ENCODE measurements around the gene ARL5B. TPM values are rescaled to one million over a fixed set of nuclear protein-coding genes. Genes with fewer than 3 reads are reported as not detected.

ARL5B gene
- total and polyA plus RNA-seq, 4 donors, result 3.7 to 49.2 (median 8.2) TPM

DNA sequence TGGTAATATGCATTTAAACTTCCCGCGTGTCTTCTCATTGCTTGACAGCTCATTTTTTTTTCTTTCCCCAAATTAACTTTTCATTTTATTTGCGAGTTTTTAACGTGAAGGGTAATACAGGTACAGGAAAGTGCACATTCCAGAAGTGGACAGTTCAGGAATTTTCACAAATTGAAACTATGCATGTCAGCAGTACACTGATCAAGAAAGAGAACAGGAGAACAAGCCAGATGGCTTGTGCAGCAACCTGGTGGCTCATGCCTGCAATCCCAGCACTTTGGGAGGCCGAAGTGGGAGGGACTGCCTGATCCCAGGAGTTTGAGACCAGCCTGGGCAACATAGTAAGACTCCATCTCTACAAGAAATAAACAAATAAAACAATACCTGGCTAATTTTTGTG is 28.5 kb downstream of the ARL5B start:
- Histone ChIP-seq H3K27ac (ENCODE audit: low read depth in 1 of 2, low read length in 1 of 2) (no peak overlapping the region), H3K9ac (ENCODE audit: insufficient read depth in 1 of 2, low read length in 2 of 2) (no peak overlapping the region), H3K36me3 (ENCODE audit: control insufficient read depth in 4 of 4, insufficient read depth in 4 of 4, low read length in 4 of 4) (no peaks in the 10 kb centered on the region), H3K4me3 (no peak overlapping the region), H3K27me3 (ENCODE audit: control insufficient read depth in 3 of 3, insufficient read depth in 3 of 3, low read length in 2 of 3) (no peaks in the 10 kb centered on the region), H3K9me3 (ENCODE audit: control insufficient read depth in 4 of 4, insufficient read depth in 3 of 4, low read length in 3 of 4) (no peaks in the 10 kb centered on the region), H3K4me1 (ENCODE audit: control insufficient read depth in 5 of 5, insufficient read depth in 5 of 5, low read length in 5 of 5) (no peaks in the 10 kb centered on the region)
- ATAC-seq (ENCODE audit: insufficient read depth, low FRiP score), result no peak
- no peak for DNase-seq
- TF ChIP-seq, protein P1, sequence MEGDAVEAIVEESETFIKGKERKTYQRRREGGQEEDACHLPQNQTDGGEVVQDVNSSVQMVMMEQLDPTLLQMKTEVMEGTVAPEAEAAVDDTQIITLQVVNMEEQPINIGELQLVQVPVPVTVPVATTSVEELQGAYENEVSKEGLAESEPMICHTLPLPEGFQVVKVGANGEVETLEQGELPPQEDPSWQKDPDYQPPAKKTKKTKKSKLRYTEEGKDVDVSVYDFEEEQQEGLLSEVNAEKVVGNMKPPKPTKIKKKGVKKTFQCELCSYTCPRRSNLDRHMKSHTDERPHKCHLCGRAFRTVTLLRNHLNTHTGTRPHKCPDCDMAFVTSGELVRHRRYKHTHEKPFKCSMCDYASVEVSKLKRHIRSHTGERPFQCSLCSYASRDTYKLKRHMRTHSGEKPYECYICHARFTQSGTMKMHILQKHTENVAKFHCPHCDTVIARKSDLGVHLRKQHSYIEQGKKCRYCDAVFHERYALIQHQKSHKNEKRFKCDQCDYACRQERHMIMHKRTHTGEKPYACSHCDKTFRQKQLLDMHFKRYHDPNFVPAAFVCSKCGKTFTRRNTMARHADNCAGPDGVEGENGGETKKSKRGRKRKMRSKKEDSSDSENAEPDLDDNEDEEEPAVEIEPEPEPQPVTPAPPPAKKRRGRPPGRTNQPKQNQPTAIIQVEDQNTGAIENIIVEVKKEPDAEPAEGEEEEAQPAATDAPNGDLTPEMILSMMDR (IDR thresholded peaks at IDR 0.05; ENCODE audit: control extremely low read depth, extremely low read depth), result no peak
- 71 to 89% methylated on average over 5 of the region's 5 CpGs for WGBS, 2 donors

DNA sequence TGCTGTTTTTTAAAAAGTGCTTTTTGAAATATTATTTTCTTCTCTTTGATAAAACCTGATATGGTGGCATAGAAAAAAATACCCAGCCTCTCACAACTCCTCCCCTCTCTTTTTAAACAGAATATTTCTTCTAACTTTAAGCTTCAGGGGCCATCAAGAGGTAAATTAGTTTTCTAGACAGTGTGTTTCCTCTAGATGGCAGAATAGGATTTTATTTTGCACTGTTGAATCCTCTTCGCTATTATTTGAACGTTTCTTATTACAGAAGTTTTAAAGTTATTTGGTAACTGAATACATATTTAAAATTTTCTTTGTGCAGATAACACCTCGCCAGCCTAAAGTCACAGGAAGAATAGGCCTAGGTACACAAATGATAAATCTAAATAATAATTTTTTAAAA is 30.3 kb downstream of the ARL5B start:
- Histone ChIP-seq H3K9ac (ENCODE audit: insufficient read depth in 1 of 2, low read length in 2 of 2) (no peak overlapping the region), H3K27ac (ENCODE audit: low read depth in 1 of 2, low read length in 1 of 2) (no peak overlapping the region), H3K4me3 (no peak overlapping the region), H3K27me3 (ENCODE audit: control insufficient read depth in 3 of 3, insufficient read depth in 3 of 3, low read length in 2 of 3) (no peaks in the 10 kb centered on the region), H3K4me1 (ENCODE audit: control insufficient read depth in 5 of 5, insufficient read depth in 5 of 5, low read length in 5 of 5) (no peaks in the 10 kb centered on the region), H3K36me3 (ENCODE audit: control insufficient read depth in 4 of 4, insufficient read depth in 4 of 4, low read length in 4 of 4) (no peaks in the 10 kb centered on the region), H3K9me3 (ENCODE audit: control insufficient read depth in 4 of 4, insufficient read depth in 3 of 4, low read length in 3 of 4) (no peaks in the 10 kb centered on the region)
- peak in 2 of 3 donors; percentile 79 to 82 for DNase-seq
- WGBS, 2 donors, result 17 to 30% methylated on average over 3 of the region's 3 CpGs
- TF ChIP-seq, protein P1 (IDR thresholded peaks at IDR 0.05; ENCODE audit: control extremely low read depth, extremely low read depth), result peak; percentile 16
- ATAC-seq (ENCODE audit: insufficient read depth, low FRiP score), result no peak

DNA sequence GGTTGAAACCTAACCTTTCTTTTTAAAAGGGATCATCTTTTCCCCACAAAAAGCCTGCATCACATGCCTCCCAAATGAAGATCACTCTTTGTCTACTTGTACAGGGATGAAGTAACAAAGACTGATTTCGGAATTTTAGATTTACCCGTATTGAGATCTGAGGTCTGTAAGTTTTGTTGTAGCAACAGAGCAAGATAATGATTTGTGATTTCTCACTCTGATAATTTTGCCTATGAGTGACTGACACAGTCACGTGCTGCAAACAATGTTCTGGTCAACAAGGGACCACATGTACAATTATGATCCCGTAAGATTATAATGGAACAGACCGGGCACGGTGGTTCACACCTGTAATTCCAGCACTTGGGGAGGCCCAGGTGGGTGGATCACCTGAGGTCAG is 31.3 kb downstream of the ARL5B start:
- H3K4me3 ChIP-seq, result no peak overlapping the region
- DNase-seq (no peak), ATAC-seq (ENCODE audit: insufficient read depth, low FRiP score) (no peak)
- TF ChIP-seq, protein P1 (IDR thresholded peaks at IDR 0.05; ENCODE audit: control extremely low read depth, extremely low read depth), result no peak
- no peaks in the 10 kb centered on the region for H3K27me3 ChIP-seq (ENCODE audit: control insufficient read depth in 3 of 3, insufficient read depth in 3 of 3, low read length in 2 of 3)
- H3K9me3 ChIP-seq (ENCODE audit: control insufficient read depth in 4 of 4, insufficient read depth in 3 of 4, low read length in 3 of 4), result no peaks in the 10 kb centered on the region
- H3K27ac ChIP-seq (ENCODE audit: low read depth in 1 of 2, low read length in 1 of 2), result no peak overlapping the region
- no peaks in the 10 kb centered on the region for H3K36me3 ChIP-seq (ENCODE audit: control insufficient read depth in 4 of 4, insufficient read depth in 4 of 4, low read length in 4 of 4)
- 91 to 92% methylated on average over 6 of the region's 6 CpGs for WGBS, 2 donors
- H3K9ac ChIP-seq (ENCODE audit: insufficient read depth in 1 of 2, low read length in 2 of 2), result no peak overlapping the region
- no peaks in the 10 kb centered on the region for H3K4me1 ChIP-seq (ENCODE audit: control insufficient read depth in 5 of 5, insufficient read depth in 5 of 5, low read length in 5 of 5)

Measured in lung (tissue), 12 donors.